Astrocyte of the spinal cord (primary cell): ENCODE data around the gene OR2J2.
"Not testable (repeated sequence)": the region's sequence is repeated elsewhere in the genome, so short reads cannot be mapped to it uniquely, and the experiment has no call there.

ENCODE experiments used
- DNase-seq: peaks from one replicate; pipeline ENCODE4 v3.0.0; 2011; ENCODE audit warnings: low read depth, low spot score
- H3K4me3 ChIP-seq: 2 replicates; pipeline ENCODE4 v1.5.1; 2011; ENCODE audit warnings: low read depth, mild to moderate bottlenecking, low read length, moderate library complexity
- in situ Hi-C: cut with HindIII; loops from 2 replicates; pipeline ENCODE4 v1.10.0; 2017; ENCODE audit warnings: low sequenced_read_pairs
- TF ChIP-seq, protein P1 (sequence below): IDR thresholded peaks from 2 replicates; pipeline ENCODE4 v1.5.1; 2012; ENCODE audit warnings: low read depth, mild to moderate bottlenecking, low read length, inconsistent platforms

OR2J2 gene

DNA sequence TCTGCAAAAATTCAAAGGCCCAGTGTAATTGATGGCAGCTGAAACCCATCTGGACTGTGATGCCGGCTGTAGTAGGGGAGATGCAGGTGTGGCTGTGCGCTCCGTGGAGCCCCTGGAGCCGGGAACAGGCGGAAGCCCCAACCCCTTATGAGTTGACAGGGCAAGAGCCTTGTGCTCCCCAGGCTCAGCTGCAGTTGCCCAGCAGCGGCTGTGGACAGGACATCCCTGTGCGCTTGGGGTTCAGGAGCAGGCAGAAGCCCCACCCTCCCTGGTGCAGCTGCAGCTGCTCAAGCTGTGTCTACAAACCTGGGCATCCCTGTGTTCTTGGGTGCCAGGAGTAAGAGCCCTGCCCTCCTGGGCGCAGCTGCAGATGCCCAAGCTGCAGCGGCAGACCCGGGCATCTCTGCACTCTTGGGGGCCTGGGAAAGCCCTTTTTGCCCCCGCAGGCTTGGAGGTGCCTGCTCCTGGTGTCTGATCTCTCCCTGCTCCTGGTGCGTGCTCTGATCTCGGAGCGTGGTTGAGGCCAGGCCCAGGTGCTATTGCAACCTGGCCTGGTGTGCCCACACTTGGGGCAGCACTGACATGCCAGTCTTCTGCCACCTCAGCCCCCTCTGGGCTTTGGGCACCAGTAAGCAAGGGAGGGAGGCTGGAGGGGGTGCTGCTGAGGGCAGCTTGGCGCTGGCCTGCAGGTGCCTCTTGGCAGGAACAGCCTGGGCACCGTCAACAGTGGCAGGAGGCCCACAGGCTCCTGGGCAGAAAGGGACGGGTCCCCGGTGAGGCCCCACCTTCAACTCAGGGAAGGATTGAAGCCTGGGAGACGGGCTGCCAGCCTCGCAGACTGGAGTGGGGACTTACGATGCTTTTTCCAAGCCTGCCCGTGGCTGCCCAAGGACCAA lies 30.3 kb downstream of the OR2J2 start:
- TF ChIP-seq, protein P1, sequence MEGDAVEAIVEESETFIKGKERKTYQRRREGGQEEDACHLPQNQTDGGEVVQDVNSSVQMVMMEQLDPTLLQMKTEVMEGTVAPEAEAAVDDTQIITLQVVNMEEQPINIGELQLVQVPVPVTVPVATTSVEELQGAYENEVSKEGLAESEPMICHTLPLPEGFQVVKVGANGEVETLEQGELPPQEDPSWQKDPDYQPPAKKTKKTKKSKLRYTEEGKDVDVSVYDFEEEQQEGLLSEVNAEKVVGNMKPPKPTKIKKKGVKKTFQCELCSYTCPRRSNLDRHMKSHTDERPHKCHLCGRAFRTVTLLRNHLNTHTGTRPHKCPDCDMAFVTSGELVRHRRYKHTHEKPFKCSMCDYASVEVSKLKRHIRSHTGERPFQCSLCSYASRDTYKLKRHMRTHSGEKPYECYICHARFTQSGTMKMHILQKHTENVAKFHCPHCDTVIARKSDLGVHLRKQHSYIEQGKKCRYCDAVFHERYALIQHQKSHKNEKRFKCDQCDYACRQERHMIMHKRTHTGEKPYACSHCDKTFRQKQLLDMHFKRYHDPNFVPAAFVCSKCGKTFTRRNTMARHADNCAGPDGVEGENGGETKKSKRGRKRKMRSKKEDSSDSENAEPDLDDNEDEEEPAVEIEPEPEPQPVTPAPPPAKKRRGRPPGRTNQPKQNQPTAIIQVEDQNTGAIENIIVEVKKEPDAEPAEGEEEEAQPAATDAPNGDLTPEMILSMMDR, result no peak
- H3K4me3 ChIP-seq, result no peak overlapping the region
- no peak for DNase-seq
- in situ Hi-C loops, result no loop called here

DNA sequence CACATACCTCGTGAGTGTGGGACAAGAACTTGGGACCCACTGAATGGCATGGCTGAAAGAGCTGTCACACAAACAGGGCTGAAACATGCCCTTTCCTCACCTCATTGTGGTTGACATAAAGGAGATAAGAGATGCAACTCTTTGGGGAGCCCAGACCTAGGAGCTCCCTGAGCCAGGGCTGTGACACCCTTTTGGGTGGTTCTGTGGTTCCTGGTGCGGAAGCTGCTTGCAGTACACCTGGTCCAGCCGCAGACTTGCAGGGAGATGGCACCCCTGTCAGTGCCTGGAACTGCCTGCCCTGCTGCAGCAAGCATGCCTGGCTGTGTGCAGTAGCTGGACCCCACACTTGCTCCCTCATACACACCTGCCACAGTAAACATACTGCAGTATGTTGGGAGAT lies 31.3 kb downstream of the OR2J2 start:
- in situ Hi-C loops, result no loop called here
- no peak for DNase-seq
- TF ChIP-seq, protein P1, result no peak
- H3K4me3 ChIP-seq, result no peak overlapping the region

DNA sequence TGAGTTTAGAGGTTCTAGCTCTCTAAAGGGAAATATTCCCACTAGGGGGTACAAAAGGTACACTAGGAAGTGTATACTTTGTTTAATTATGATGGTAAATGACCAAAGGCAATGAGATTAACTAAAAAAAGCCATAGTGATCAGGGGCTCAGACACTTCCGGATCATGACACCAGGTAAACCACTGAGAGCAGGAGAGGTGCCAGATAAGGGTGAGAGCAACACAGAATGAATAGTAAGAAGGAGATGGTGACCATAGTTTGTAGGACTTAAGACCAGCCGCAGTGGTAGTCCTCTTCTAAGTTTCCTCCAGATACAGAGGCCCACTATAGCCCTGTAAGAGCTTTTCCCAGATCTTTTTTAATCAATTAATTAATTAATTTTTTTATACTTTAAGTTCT lies 40.8 kb downstream of the OR2J2 start:
- in situ Hi-C loops, result no loop called here
- TF ChIP-seq, protein P1, result no peak
- H3K4me3 ChIP-seq, result no peak overlapping the region
- DNase-seq, result no peak

DNA sequence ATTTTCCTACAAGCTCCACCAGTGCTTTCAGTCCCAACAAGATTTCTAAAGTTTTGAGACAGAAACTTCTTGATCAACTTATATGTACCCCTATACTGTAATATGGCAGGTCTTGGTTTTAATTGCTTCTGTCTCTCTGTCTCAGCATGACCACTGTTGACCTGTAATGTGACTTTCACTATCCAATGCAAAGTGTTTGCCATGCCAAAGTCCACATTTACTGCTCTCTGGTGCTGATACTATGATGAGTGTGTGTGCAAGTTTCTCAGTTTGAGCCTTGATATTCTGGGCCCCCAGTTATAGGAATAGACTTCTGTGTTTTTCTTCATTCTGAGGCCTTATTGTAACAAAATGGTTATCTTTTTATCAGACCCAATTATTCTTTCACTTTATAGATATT lies 45.8 kb downstream of the OR2J2 start:
- H3K4me3 ChIP-seq, result no peak overlapping the region
- TF ChIP-seq, protein P1, result no peak
- in situ Hi-C loops, result no loop called here
- no peak for DNase-seq

DNA sequence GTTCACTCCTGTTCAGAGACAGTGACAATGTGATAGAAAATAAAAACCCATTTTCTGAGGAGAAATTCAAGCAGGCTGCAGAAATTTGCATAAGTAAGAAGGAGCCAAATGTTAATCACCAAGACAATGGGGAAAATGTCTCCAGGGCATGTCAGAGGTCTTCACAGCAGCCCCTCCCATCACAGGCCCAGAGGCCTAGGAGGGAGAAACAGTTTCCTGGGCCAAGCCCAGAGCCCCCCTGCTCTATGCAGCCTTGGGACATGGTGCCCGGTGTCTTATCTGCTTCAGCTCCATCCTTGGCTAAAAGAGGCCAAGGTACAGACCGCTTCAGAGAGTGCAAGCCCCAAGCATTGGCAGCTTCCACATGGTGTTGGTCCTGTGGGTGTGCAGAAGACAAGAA lies 46.5 kb downstream of the OR2J2 start:
- DNase-seq, H3K4me3 ChIP-seq, in situ Hi-C loops: not testable (repeated sequence)

DNA sequence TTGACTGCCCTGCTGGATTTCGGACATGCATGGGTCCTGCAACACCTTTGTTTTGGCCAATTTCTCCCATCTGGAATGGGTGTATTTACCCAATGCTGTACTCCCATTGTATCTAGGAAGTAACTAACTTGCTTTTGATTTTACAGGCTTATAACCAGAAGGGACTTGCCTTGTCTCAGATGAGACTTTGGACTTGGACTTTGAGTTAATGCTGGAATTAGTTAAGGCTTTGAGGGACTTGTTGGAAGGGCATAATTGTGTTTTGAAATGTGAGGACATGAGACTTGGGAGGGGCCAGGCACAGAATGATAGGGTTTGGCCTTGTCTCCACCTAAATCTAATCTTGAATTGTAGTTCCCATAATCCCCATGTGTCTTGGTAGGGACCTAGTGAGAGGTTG lies 47.3 kb downstream of the OR2J2 start:
- H3K4me3 ChIP-seq, DNase-seq, in situ Hi-C loops: not testable (repeated sequence)
